Measurements from ENCODE around the gene USP17L11.
"Not testable (repeated sequence)": the region's sequence is repeated elsewhere in the genome, so short reads cannot be mapped to it uniquely, and the experiment has no call there.

USP17L11 gene, protein sequence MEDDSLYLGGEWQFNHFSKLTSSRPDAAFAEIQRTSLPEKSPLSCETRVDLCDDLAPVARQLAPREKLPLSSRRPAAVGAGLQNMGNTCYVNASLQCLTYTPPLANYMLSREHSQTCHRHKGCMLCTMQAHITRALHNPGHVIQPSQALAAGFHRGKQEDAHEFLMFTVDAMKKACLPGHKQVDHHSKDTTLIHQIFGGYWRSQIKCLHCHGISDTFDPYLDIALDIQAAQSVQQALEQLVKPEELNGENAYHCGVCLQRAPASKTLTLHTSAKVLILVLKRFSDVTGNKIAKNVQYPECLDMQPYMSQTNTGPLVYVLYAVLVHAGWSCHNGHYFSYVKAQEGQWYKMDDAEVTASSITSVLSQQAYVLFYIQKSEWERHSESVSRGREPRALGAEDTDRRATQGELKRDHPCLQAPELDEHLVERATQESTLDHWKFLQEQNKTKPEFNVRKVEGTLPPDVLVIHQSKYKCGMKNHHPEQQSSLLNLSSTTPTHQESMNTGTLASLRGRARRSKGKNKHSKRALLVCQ

DNA sequence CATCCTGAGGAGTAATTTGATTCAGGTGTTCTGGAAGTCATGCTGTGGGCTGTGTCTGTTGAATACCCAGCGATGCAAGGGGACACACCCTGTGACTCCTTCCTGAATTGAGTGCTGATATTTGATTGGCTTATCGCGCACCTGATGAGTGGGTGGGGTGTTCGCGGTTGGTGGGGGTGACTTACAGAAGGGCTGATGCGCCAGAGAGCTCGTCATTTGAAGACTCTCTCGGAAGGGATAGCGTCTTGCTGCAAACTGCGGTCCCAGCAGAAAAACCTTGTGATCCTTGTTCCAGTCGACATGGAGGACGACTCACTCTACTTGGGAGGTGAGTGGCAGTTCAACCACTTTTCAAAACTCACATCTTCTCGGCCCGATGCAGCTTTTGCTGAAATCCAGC, at the start of gene USP17L11:
Gene USP17L11 (plus strand): TSS at position 301 of the 400 bp plus-strand sequence. CDS start 0 bp downstream, at position 301.
- DNase-seq, result not testable (repeated sequence)

DNA sequence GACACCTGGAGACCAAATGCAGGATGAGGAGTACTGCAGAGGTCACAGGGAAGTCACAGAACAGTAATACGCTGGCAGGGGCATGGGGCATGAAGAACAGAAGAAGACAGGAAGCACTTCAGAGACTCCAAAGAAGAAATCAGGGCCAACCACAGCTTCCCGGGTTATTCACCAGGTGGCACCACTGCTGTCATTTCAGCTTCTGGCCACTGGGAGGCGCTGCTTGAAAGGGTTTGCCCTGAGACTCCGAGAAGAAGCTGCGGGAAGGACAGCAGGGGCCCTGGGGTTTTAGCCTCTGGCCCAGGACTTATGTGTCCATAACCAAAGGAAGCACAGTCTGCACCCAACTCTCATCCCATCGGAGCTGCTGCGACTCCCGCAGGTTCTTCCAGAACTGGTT, 49.2 kb upstream of the USP17L11 start:
- not testable (repeated sequence) for DNase-seq

DNA sequence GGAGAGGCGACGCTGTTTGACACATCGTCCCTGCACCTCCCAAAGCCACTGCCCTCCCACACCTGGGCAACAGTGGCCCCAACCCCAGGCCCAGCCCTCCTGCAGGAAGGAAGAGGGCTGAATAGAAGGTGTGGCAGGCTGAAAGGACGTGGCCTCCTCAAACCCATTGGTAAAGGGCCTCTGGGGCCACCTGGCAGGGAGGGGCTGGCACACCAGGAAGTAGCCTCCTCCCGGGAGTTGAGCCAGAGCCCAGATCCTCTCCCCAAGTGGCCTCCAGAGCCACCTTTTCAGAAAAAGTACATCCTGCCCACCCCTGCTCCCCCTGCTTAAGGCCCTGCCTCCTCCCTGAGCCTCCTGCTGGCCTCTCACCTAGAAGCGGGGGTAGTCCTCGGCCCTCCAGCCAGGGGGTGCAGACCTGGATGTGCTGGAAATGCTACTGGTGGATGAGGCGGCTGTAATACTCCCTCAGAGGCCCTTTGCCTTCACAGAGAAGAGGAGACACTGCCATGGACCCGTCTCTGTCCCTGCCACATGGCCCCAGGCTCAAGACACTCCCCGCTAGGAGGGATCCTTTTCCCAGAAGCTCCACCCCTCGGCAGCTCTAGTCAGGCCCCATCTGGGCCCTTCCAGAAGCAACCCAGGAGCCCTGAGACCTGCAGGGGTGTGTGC, 45.3 kb upstream of the USP17L11 start, which contains the start of gene FAM90A26:
Gene FAM90A26 (plus strand): TSS at position 619 of the 669 bp plus-strand sequence. CDS start 2,764 bp downstream, outside the sequence.
- DNase-seq, result not testable (repeated sequence)

DNA sequence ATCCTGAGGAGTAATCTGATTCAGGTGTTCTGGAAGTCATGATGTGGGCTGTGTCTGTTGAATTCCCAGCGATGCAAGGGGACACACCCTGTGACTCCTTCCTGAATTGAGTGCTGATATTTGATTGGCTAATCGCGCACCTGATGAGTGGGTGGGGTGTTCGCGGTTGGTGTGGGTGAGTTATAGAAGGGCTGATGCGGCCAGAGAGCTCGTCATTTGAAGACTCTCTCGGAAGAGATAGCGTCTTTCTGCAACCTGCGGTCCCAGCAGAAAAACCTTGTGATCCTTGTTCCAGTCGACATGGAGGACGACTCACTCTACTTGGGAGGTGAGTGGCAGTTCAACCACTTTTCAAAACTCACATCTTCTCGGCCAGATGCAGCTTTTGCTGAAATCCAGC, 4.8 kb upstream of the USP17L11 start, which contains the start of gene USP17L10:
Gene USP17L10 (plus strand): TSS at position 301 of the 400 bp plus-strand sequence. CDS start 0 bp downstream, at position 301.
- DNase-seq, result not testable (repeated sequence)

DNA sequence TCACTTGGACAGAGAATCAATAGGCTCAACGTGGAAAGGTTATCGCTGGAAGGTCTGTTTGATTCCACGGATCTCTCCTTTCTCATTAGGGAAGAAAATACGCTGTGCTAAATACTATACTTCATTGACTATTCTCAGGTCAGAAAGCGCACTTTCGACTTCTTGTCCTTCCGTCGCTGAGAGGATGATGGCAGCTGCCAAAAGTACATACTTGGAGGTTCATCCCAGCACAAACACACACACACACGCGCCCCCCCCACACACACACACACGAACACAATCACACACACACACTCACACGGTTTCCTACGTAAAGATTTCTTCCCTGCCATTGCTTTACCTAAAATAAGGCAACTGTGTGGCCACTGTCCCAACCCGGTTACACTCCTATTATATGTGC, 504 bp upstream of the USP17L11 start:
- not testable (repeated sequence) for DNase-seq

DNA sequence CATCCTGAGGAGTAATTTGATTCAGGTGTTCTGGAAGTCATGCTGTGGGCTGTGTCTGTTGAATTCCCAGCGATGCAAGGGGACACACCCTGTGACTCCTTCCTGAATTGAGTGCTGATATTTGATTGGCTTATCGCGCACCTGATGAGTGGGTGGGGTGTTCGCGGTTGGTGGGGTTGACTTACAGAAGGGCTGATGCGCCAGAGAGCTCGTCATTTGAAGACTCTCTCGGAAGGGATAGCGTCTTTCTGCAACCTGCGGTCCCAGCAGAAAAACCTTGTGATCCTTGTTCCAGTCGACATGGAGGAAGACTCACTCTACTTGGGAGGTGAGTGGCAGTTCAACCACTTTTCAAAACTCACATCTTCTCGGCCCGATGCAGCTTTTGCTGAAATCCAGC, 4.6 kb downstream of the USP17L11 start, which contains the start of gene USP17L12:
Gene USP17L12 (plus strand): TSS at position 301 of the 400 bp plus-strand sequence. CDS start 0 bp downstream, at position 301.
- DNase-seq, result not testable (repeated sequence)

DNA sequence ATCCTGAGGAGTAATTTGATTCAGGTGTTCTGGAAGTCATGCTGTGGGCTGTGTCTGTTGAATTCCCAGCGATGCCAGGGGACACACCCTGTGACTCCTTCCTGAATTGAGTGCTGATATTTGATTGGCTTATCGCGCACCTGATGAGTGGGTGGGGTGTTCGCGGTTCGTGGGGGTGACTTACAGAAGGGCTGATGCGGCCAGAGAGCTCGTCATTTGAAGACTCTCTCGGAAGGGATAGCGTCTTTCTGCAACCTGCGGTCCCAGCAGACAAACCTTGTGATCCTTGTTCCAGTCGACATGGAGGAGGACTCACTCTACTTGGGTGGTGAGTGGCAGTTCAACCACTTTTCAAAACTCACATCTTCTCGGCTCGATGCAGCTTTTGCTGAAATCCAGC, 9.4 kb downstream of the USP17L11 start, which contains the start of gene USP17L13:
Gene USP17L13 (plus strand): TSS at position 301 of the 400 bp plus-strand sequence. CDS start 0 bp downstream, at position 301.
- not testable (repeated sequence) for DNase-seq

DNA sequence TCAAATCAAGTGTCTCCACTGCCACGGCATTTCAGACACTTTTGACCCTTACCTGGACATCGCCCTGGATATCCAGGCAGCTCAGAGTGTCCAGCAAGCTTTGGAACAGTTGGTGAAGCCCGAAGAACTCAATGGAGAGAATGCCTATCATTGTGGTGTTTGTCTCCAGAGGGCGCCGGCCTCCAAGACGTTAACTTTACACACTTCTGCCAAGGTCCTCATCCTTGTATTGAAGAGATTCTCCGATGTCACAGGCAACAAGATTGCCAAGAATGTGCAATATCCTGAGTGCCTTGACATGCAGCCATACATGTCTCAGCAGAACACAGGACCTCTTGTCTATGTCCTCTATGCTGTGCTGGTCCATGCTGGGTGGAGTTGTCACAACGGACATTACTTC, 15.0 kb downstream of the USP17L11 start:
- not testable (repeated sequence) for DNase-seq

DNA sequence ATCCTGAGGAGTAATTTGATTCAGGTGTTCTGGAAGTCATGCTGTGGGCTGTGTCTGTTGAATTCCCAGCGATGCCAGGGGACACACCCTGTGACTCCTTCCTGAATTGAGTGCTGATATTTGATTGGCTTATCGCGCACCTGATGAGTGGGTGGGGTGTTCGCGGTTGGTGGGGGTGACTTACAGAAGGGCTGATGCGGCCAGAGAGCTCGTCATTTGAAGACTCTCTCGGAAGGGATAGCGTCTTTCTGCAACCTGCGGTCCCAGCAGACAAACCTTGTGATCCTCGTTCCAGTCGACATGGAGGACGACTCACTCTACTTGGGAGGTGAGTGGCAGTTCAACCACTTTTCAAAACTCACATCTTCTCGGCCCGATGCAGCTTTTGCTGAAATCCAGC, 18.9 kb downstream of the USP17L11 start, which contains the start of gene USP17L15:
Gene USP17L15 (plus strand): TSS at position 301 of the 400 bp plus-strand sequence. CDS start 0 bp downstream, at position 301.
- DNase-seq, result not testable (repeated sequence)

DNA sequence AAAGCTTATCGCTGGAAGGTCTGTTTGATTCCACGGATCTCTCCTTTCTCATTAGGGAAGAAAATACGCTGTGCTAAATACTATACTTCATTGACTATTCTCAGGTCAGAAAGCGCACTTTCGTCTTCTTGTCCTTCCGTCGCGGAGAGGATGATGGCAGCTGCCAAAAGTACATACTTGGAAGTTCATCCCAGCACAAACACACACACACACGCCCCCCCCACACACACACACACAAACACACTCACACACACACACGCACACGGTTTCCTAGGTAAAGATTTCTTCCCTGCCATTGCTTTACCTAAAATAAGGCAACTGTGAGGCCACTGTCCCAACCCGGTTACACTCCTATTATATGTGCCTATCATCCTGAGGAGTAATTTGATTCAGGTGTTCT, 23.3 kb downstream of the USP17L11 start:
- not testable (repeated sequence) for DNase-seq

DNA sequence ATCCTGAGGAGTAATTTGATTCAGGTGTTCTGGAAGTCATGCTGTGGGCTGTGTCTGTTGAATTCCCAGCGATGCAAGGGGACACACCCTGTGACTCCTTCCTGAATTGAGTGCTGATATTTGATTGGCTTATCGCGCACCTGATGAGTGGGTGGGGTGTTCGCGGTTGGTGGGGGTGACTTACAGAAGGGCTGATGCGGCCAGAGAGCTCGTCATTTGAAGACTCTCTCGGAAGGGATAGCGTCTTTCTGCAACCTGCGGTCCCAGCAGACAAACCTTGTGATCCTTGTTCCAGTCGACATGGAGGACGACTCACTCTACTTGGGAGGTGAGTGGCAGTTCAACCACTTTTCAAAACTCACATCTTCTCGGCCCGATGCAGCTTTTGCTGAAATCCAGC, 28.4 kb downstream of the USP17L11 start, which contains the start of gene USP17L17:
Gene USP17L17 (plus strand): TSS at position 301 of the 400 bp plus-strand sequence. CDS start 0 bp downstream, at position 301.
- not testable (repeated sequence) for DNase-seq

DNA sequence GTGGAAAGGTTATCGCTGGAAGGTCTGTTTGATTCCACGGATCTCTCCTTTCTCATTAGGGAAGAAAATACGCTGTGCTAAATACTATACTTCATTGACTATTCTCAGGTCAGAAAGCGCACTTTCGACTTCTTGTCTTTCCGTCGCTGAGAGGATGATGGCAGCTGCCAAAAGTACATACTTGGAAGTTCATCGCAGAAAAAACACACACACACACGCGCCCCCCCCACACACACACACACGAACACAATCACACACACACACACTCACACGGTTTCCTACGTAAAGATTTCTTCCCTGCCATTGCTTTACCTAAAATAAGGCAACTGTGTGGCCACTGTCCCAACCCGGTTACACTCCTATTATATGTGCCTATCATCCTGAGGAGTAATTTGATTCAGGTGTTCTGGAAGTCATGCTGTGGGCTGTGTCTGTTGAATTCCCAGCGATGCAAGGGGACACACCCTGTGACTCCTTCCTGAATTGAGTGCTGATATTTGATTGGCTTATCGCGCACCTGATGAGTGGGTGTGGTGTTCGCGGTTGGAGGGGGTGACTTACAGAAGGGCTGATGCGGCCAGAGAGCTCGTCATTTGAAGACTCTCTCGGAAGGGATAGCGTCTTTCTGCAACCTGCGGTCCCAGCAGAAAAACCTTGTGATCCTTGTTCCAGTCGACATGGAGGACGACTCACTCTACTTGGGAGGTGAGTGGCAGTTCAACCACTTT, 32.9 kb downstream of the USP17L11 start, which contains the start of gene USP17L18:
Gene USP17L18 (plus strand): TSS at position 678 of the 728 bp plus-strand sequence. CDS start 0 bp downstream, at position 678.
- DNase-seq, result not testable (repeated sequence)

DNA sequence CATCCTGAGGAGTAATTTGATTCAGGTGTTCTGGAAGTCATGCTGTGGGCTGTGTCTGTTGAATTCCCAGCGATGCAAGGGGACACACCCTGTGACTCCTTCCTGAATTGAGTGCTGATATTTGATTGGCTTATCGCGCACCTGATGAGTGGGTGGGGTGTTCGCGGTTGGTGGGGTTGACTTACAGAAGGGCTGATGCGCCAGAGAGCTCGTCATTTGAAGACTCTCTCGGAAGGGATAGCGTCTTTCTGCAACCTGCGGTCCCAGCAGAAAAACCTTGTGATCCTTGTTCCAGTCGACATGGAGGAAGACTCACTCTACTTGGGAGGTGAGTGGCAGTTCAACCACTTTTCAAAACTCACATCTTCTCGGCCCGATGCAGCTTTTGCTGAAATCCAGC, 37.9 kb downstream of the USP17L11 start, which contains the start of gene USP17L19:
Gene USP17L19 (plus strand): TSS at position 301 of the 400 bp plus-strand sequence. CDS start 0 bp downstream, at position 301.
- DNase-seq, result not testable (repeated sequence)

DNA sequence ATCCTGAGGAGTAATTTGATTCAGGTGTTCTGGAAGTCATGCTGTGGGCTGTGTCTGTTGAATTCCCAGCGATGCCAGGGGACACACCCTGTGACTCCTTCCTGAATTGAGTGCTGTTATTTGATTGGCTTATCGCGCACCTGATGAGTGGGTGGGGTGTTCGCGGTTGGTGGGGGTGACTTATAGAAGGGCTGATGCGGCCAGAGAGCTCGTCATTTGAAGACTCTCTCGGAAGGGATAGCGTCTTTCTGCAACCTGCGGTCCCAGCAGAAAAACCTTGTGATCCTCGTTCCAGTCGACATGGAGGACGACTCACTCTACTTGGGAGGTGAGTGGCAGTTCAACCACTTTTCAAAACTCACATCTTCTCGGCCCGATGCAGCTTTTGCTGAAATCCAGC, 42.6 kb downstream of the USP17L11 start, which contains the start of gene USP17L20:
Gene USP17L20 (plus strand): TSS at position 301 of the 400 bp plus-strand sequence. CDS start 0 bp downstream, at position 301.
- DNase-seq, result not testable (repeated sequence)

DNA sequence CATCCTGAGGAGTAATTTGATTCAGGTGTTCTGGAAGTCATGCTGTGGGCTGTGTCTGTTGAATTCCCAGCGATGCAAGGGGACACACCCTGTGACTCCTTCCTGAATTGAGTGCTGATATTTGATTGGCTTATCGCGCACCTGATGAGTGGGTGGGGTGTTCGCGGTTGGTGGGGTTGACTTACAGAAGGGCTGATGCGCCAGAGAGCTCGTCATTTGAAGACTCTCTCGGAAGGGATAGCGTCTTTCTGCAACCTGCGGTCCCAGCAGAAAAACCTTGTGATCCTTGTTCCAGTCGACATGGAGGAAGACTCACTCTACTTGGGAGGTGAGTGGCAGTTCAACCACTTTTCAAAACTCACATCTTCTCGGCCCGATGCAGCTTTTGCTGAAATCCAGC, 47.4 kb downstream of the USP17L11 start, which contains the start of gene USP17L21:
Gene USP17L21 (plus strand): TSS at position 301 of the 400 bp plus-strand sequence. CDS start 0 bp downstream, at position 301.
- not testable (repeated sequence) for DNase-seq
